WTC11 (cell line): ENCODE results near the gene SLAMF6. TPM values are rescaled to one million over a fixed set of nuclear protein-coding genes. Genes with fewer than 3 reads are reported as not detected.
"Not testable (repeated sequence)": the region's sequence is repeated elsewhere in the genome, so short reads cannot be mapped to it uniquely, and the experiment has no call there.

ENCODE experiments used
- ATAC-seq: fragments of 200-7000 bp; cut with Tn5 transposase; 2 replicates; pipeline ENCODE4 v1.10.0; 2021; ENCODE audit warnings: mild to moderate bottlenecking, moderate library complexity
- CTCF ChIA-PET: fragments of 300-600 bp; sonication (Branson Sonifier 250); formaldehyde crosslinking; loops from one replicate; lab custom pipeline; 2021; ENCODE audit warnings: antibody characterized with exemption; lab: Charles Lee
- POLR2A ChIA-PET: fragments of 350-600 bp; sonication (Branson Sonifier 250); formaldehyde crosslinking; loops from one replicate; lab custom pipeline; 2021; ENCODE audit warnings: antibody characterized with exemption; lab: Charles Lee
- DNase-seq: peaks from one replicate; pipeline ENCODE4 v3.0.0; 2021; ENCODE audit warnings: low spot score
- H3K27ac Mint-ChIP-seq: 2 replicates; pipeline ENCODE4 v1.8.0; 2021; ENCODE audit warnings: mixed read lengths
- H3K27me3 Mint-ChIP-seq: 2 replicates; pipeline ENCODE4 v1.8.0; 2021; ENCODE audit warnings: low read depth, mild to moderate bottlenecking, moderate library complexity, mixed read lengths
- H3K36me3 Mint-ChIP-seq: 2 replicates; pipeline ENCODE4 v1.8.0; 2021; ENCODE audit warnings: mixed read lengths
- H3K4me1 Mint-ChIP-seq: 2 replicates; pipeline ENCODE4 v1.8.0; 2022; ENCODE audit warnings: mixed read lengths
- H3K4me3 Mint-ChIP-seq: 2 replicates; pipeline ENCODE4 v1.8.0; 2021; ENCODE audit warnings: mild to moderate bottlenecking, moderate library complexity, mixed read lengths
- H3K9me3 Mint-ChIP-seq: 2 replicates; pipeline ENCODE4 v1.8.0; 2021; ENCODE audit warnings: mixed read lengths
- ATF1 ChIP-seq: sonication (generic); formaldehyde crosslinking; IDR thresholded peaks from 2 replicates; pipeline ENCODE4 v1.8.1; 2023; ENCODE audit warnings: mild to moderate bottlenecking, moderate library complexity, missing genetic modification reagents
- ESRRA ChIP-seq: sonication (generic); formaldehyde crosslinking; IDR thresholded peaks from 2 replicates; pipeline ENCODE4 v1.8.1; 2022; ENCODE audit warnings: mild to moderate bottlenecking, missing genetic modification reagents, borderline replicate concordance
- FOXK1 ChIP-seq: sonication (generic); formaldehyde crosslinking; IDR thresholded peaks from 2 replicates; pipeline ENCODE4 v1.8.0; 2022; ENCODE audit warnings: mild to moderate bottlenecking, moderate library complexity, missing genetic modification reagents
- MAX ChIP-seq: sonication (generic); formaldehyde crosslinking; IDR thresholded peaks from 2 replicates; pipeline ENCODE4 v1.8.0; 2022; ENCODE audit warnings: mild to moderate bottlenecking, missing genetic modification reagents
- MLX ChIP-seq: sonication (generic); formaldehyde crosslinking; IDR thresholded peaks from 2 replicates; pipeline ENCODE4 v1.8.1; 2023; ENCODE audit warnings: mild to moderate bottlenecking, missing genetic modification reagents, moderate library complexity
- SMAD4 ChIP-seq: sonication (generic); formaldehyde crosslinking; IDR thresholded peaks from 2 replicates; pipeline ENCODE4 v1.8.0; 2022; ENCODE audit warnings: mild to moderate bottlenecking, missing genetic modification reagents
- SOX15 ChIP-seq: fragments of 250-450 bp; sonication (Bioruptor Pico); IDR thresholded peaks from 2 replicates; pipeline ENCODE4 v1.9.0; 2021; ENCODE audit warnings: mild to moderate bottlenecking
- ZNF281 ChIP-seq: sonication (generic); formaldehyde crosslinking; IDR thresholded peaks from 2 replicates; pipeline ENCODE4 v1.8.0; 2023; ENCODE audit warnings: mild to moderate bottlenecking, missing genetic modification reagents
- ZNF396 ChIP-seq: fragments of 250-450 bp; sonication (Bioruptor Pico); IDR thresholded peaks from 2 replicates; pipeline ENCODE4 v1.8.0; 2021; ENCODE audit warnings: mild to moderate bottlenecking, moderate library complexity, borderline replicate concordance
- ZNF423 ChIP-seq: fragments of 250-450 bp; sonication (Bioruptor Pico); IDR thresholded peaks from 2 replicates; pipeline ENCODE4 v2.1.2; 2022; ENCODE audit warnings: mild to moderate bottlenecking, moderate library complexity
- total RNA-seq: library from RNA; stranded (reverse); gene quantifications from 3 replicates; pipeline ENCODE4 v1.2.3, GENCODE V29; 2021
- TF ChIP-seq, protein P1 (sequence below): sonication (generic); formaldehyde crosslinking; conservative IDR thresholded peaks from 2 replicates; pipeline ENCODE4 v1.8.1; 2023; ENCODE audit warnings: mild to moderate bottlenecking, low read depth, missing genetic modification reagents, moderate library complexity
- TF ChIP-seq, protein P2 (sequence below): sonication (generic); formaldehyde crosslinking; IDR thresholded peaks from 2 replicates; pipeline ENCODE4 v1.8.1; 2022; ENCODE audit warnings: mild to moderate bottlenecking, missing genetic modification reagents, moderate library complexity, borderline replicate concordance
- TF ChIP-seq, protein P3 (sequence below): sonication (generic); formaldehyde crosslinking; IDR thresholded peaks from 2 replicates; pipeline ENCODE4 v1.8.1; 2022; ENCODE audit warnings: missing genetic modification reagents, borderline replicate concordance

SLAMF6 gene
- total RNA-seq, 1 experiment from 2014 or later: not detected

- H3K27me3 Mint-ChIP-seq: peaks cover 3% of the 10 kb centered on the region; the same call in 1 of the 2 replicates
- peaks cover 20% of the 10 kb centered on the region for H3K9me3 Mint-ChIP-seq
- H3K27ac Mint-ChIP-seq: no peak overlapping the region
- no peak for DNase-seq
- no peak for ATAC-seq
- ChIA-PET CTCF (interaction anchor here (0.6 to 1.7 kb wide), 4 partner anchors 15 to 137 kb away, joined by 3 to 6 read pairs (median 4); no protein-coding TSS in a partner anchor), POLR2A (no interaction called here)
- no peak overlapping the region for H3K4me3 Mint-ChIP-seq
- no peak for TF ChIP-seq SMAD4 (CRISPR knock-in tag)
- TF ChIP-seq, protein P1, sequence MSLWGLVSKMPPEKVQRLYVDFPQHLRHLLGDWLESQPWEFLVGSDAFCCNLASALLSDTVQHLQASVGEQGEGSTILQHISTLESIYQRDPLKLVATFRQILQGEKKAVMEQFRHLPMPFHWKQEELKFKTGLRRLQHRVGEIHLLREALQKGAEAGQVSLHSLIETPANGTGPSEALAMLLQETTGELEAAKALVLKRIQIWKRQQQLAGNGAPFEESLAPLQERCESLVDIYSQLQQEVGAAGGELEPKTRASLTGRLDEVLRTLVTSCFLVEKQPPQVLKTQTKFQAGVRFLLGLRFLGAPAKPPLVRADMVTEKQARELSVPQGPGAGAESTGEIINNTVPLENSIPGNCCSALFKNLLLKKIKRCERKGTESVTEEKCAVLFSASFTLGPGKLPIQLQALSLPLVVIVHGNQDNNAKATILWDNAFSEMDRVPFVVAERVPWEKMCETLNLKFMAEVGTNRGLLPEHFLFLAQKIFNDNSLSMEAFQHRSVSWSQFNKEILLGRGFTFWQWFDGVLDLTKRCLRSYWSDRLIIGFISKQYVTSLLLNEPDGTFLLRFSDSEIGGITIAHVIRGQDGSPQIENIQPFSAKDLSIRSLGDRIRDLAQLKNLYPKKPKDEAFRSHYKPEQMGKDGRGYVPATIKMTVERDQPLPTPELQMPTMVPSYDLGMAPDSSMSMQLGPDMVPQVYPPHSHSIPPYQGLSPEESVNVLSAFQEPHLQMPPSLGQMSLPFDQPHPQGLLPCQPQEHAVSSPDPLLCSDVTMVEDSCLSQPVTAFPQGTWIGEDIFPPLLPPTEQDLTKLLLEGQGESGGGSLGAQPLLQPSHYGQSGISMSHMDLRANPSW (CRISPR knock-in tag): no peak
- TF ChIP-seq ZNF396 (CRISPR knock-in tag): no peak
- no peak for TF ChIP-seq ATF1
- no peak for TF ChIP-seq MAX (CRISPR knock-in tag)
- no peak for TF ChIP-seq ZNF423 (CRISPR knock-in tag)
- TF ChIP-seq, protein P2, sequence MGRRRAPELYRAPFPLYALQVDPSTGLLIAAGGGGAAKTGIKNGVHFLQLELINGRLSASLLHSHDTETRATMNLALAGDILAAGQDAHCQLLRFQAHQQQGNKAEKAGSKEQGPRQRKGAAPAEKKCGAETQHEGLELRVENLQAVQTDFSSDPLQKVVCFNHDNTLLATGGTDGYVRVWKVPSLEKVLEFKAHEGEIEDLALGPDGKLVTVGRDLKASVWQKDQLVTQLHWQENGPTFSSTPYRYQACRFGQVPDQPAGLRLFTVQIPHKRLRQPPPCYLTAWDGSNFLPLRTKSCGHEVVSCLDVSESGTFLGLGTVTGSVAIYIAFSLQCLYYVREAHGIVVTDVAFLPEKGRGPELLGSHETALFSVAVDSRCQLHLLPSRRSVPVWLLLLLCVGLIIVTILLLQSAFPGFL: no peak
- no peak for TF ChIP-seq MLX (CRISPR knock-in tag)
- no peak for TF ChIP-seq FOXK1
- TF ChIP-seq, protein P3, sequence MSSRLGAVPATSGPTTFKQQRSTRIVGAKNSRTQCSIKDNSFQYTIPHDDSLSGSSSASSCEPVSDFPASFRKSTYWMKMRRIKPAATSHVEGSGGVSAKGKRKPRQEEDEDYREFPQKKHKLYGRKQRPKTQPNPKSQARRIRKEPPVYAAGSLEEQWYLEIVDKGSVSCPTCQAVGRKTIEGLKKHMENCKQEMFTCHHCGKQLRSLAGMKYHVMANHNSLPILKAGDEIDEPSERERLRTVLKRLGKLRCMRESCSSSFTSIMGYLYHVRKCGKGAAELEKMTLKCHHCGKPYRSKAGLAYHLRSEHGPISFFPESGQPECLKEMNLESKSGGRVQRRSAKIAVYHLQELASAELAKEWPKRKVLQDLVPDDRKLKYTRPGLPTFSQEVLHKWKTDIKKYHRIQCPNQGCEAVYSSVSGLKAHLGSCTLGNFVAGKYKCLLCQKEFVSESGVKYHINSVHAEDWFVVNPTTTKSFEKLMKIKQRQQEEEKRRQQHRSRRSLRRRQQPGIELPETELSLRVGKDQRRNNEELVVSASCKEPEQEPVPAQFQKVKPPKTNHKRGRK: no peak
- TF ChIP-seq ESRRA (CRISPR knock-in tag): no peak
- TF ChIP-seq ZNF281 (CRISPR knock-in tag): no peak
- no peak for TF ChIP-seq SOX15 (CRISPR knock-in tag)
- peaks cover 12% of the 10 kb centered on the region for H3K36me3 Mint-ChIP-seq
- H3K4me1 Mint-ChIP-seq: no peaks in the 10 kb centered on the region
Observed at GRCh38 chr1:160565564-160565963, 42.5 kb upstream of the SLAMF6 start.

- H3K4me3 Mint-ChIP-seq, H3K4me1 Mint-ChIP-seq, DNase-seq, ATAC-seq, POLR2A ChIA-PET, H3K27ac Mint-ChIP-seq, CTCF ChIA-PET, H3K27me3 Mint-ChIP-seq: not testable (repeated sequence)
- H3K9me3 Mint-ChIP-seq: peaks cover 24% of the 10 kb centered on the region
- H3K36me3 Mint-ChIP-seq: peaks cover 12% of the 10 kb centered on the region
Observed at GRCh38 chr1:160563230-160563629, 40.2 kb upstream of the SLAMF6 start.

- H3K4me3 Mint-ChIP-seq, H3K27me3 Mint-ChIP-seq, CTCF ChIA-PET, H3K4me1 Mint-ChIP-seq, DNase-seq, ATAC-seq, POLR2A ChIA-PET, H3K27ac Mint-ChIP-seq: not testable (repeated sequence)
- peaks cover 24% of the 10 kb centered on the region for H3K9me3 Mint-ChIP-seq
- H3K36me3 Mint-ChIP-seq: peaks cover 12% of the 10 kb centered on the region
Observed at GRCh38 chr1:160562745-160563144, 39.7 kb upstream of the SLAMF6 start.
